HG03280 (cell line): ENCODE data around the gene QSOX1.

Experiments used
- ATAC-seq: cut with Tn5 transposase; IDR thresholded peaks from one replicate; pipeline ENCODE4 v1.9.1; 2021; ENCODE audit warnings: mild to moderate bottlenecking, moderate library complexity; ENCODE audit not compliant: unreplicated experiment

The QSOX1 gene

GRCh38 chr1:180232521-180233043 lies 77.9 kb downstream of the QSOX1 start:
- ATAC-seq, result no peak

GRCh38 chr1:180233191-180234011 lies 78.7 kb downstream of the QSOX1 start:
- no peak for ATAC-seq

GRCh38 chr1:180234369-180235076 lies 79.9 kb downstream of the QSOX1 start:
- ATAC-seq, result no peak

- no peak for ATAC-seq
These were observed 80.4 kb downstream of the QSOX1 start for GRCh38 chr1:180235077-180235501.

GRCh38 chr1:180235502-180236239 lies 81.0 kb downstream of the QSOX1 start:
- no peak for ATAC-seq

GRCh38 chr1:180236698-180237509 lies 82.2 kb downstream of the QSOX1 start:
- no peak for ATAC-seq

- ATAC-seq, result no peak
These were observed 83.3 kb downstream of the QSOX1 start for GRCh38 chr1:180237869-180238476.

GRCh38 chr1:180238675-180239074 lies 84.0 kb downstream of the QSOX1 start:
- no peak for ATAC-seq

GRCh38 chr1:180239145-180240096 lies 84.8 kb downstream of the QSOX1 start:
- ATAC-seq, result no peak

- ATAC-seq, result no peak
These were observed 87.3 kb downstream of the QSOX1 start for GRCh38 chr1:180241716-180242544.

GRCh38 chr1:180243517-180244221 lies 89.0 kb downstream of the QSOX1 start:
- ATAC-seq, result no peak

- ATAC-seq, result no peak
These were observed 90.2 kb downstream of the QSOX1 start for GRCh38 chr1:180244840-180245239.

GRCh38 chr1:180246579-180246978 lies 91.9 kb downstream of the QSOX1 start:
- ATAC-seq, result no peak

- ATAC-seq, result no peak
These were observed 92.4 kb downstream of the QSOX1 start for GRCh38 chr1:180247061-180247460.

GRCh38 chr1:180247580-180247979 lies 92.9 kb downstream of the QSOX1 start:
- ATAC-seq, result no peak

- ATAC-seq, result no peak
These were observed 93.5 kb downstream of the QSOX1 start for GRCh38 chr1:180248176-180248575.
